Measurements from ENCODE around the gene PITHD1. TPM values are rescaled to one million over a fixed set of nuclear protein-coding genes. Genes with fewer than 3 reads are reported as not detected.
"Not testable (repeated sequence)": the region's sequence is repeated elsewhere in the genome, so short reads cannot be mapped to it uniquely, and the experiment has no call there.

The PITHD1 gene
- total and polyA plus RNA-seq, 9 donors, result 33.4 to 44.5 (median 38.7) TPM

DNA sequence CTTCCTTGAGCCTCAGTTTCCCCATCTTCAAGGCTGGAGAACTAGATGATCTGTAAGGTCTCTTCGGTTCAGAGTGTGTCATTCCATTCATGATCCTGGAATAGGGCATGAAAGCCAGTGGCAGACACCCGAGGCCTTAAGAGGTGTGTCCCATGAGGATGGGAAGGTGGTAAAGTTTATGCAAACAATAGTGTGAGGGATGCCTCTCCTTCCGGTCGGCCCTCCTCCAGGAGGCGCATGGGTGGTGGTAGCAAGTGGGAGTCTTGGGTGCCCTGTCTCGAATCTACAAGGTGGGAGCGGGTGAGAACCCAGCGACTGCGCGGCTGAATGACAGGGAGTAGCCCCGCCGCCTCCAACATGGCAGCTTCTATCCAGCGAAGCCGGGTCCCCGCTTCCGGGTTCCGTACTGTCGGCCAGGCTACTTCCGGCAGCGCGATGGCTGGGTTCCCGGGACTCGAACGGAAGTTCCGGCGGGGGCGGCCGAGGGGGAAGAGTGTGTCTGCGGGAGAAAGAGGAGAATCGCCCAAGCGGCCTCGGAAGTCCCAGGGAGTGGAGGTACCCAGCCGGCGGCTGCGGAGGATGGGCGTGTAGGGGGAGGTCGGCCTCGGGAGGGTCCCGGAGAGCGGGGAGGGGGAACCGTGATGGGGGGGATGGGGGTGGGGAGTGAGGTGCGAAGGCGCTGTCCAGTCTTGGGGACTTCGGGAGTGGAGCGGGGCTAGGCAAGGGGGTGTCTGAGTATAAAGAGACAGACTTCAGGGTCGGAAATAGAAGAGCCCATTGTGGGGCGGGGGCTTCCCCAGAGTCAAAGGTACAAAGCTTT lies 12.7 kb downstream of the PITHD1 start, which contains the start of gene LYPLA2:
LYPLA2 (plus strand) TSS at position 450 of the 820 bp plus-strand sequence. CDS start 1,538 bp downstream, outside the sequence.
- Histone ChIP-seq H3K36me3 (ENCODE audit: control insufficient read depth, insufficient read depth, low read length) (peaks cover 43% of the 10 kb centered on the region), H3K27me3 (ENCODE audit: control insufficient read depth, insufficient read depth, low read length) (no peaks in the 10 kb centered on the region), H3K27ac (ENCODE audit: low read length) (peak within 1 kb of the TSS; percentile 69), H3K4me1 (ENCODE audit: control insufficient read depth, insufficient read depth, low read length) (peaks cover 35% of the 10 kb centered on the region), H3K9me3 (replicated peaks; ENCODE audit: control insufficient read depth, low read depth, low read length) (no peaks in the 10 kb centered on the region), H3K4me3 (ENCODE audit: low read length) (peak within 1 kb of the TSS; percentile 74)
- DNase-seq, result peak; percentile 98
- WGBS (ENCODE audit: insufficient coverage), result under 1% methylated on average over 40 of the region's 47 CpGs

GRCh38 chr1:23791516-23792047 lies 13.4 kb downstream of the PITHD1 start:
- no peaks in the 10 kb centered on the region for H3K27me3 ChIP-seq (ENCODE audit: control insufficient read depth, insufficient read depth, low read length)
- peak overlapping the region; percentile 74 for H3K4me3 ChIP-seq (ENCODE audit: low read length)
- DNase-seq, result peak; percentile 41
- H3K4me1 ChIP-seq (ENCODE audit: control insufficient read depth, insufficient read depth, low read length), result peaks cover 36% of the 10 kb centered on the region
- H3K27ac ChIP-seq (ENCODE audit: low read length), result peak overlapping the region; percentile 48
- no peaks in the 10 kb centered on the region for H3K9me3 ChIP-seq (replicated peaks; ENCODE audit: control insufficient read depth, low read depth, low read length)
- WGBS (ENCODE audit: insufficient coverage), result 3% methylated on average over 13 of the region's 15 CpGs
- peaks cover 44% of the 10 kb centered on the region for H3K36me3 ChIP-seq (ENCODE audit: control insufficient read depth, insufficient read depth, low read length)

DNA sequence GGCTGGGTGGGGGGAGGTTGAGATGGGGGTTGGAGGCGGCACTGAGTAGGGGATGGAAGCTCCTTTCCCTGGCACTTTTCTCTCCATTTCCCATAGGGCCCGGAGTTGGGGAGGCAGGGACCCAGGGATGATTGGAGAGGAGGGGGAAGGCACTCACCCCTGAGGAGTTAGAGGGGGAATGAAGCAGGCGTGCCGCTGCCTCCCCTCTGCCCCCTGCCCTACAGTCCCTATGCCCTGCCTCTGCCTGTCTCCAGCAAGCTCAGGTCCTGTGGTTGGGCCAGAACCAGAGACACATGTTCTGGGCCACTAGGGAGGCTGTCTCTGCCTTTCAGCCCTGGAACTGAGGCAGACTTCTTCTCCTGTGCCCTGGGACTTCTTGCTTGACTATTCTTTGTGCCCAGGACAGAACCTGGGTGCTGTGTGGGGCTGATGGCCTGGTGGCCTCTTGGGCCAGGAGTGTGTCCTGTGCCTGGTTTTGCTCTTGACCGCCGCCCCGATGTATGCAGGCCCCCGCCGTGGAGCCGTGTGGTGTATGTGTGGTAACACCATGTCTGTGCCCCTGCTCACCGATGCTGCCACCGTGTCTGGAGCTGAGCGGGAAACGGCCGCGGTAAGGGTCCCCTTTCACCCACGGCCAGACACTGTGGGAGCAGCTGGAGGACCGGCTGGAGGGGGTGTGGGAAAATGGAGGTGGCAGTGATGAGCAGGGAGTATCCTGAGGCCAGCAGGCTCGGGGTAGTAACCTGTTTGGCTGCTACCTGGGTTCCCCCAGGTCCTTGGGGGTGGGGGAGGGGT lies 14.1 kb downstream of the PITHD1 start:
- no peak for DNase-seq
- Histone ChIP-seq H3K27ac (ENCODE audit: low read length) (no peak overlapping the region), H3K4me1 (ENCODE audit: control insufficient read depth, insufficient read depth, low read length) (peaks cover 36% of the 10 kb centered on the region), H3K27me3 (ENCODE audit: control insufficient read depth, insufficient read depth, low read length) (no peaks in the 10 kb centered on the region), H3K9me3 (replicated peaks; ENCODE audit: control insufficient read depth, low read depth, low read length) (no peaks in the 10 kb centered on the region), H3K4me3 (ENCODE audit: low read length) (peak overlapping the region; percentile 74), H3K36me3 (ENCODE audit: control insufficient read depth, insufficient read depth, low read length) (peaks cover 46% of the 10 kb centered on the region)
- WGBS (ENCODE audit: insufficient coverage), result 73% methylated on average over 10 of the region's 19 CpGs

- peaks cover 47% of the 10 kb centered on the region for H3K36me3 ChIP-seq (ENCODE audit: control insufficient read depth, insufficient read depth, low read length)
- no peak overlapping the region for H3K27ac ChIP-seq (ENCODE audit: low read length)
- H3K9me3 ChIP-seq (replicated peaks; ENCODE audit: control insufficient read depth, low read depth, low read length), result no peaks in the 10 kb centered on the region
- peaks cover 36% of the 10 kb centered on the region for H3K4me1 ChIP-seq (ENCODE audit: control insufficient read depth, insufficient read depth, low read length)
- no peaks in the 10 kb centered on the region for H3K27me3 ChIP-seq (ENCODE audit: control insufficient read depth, insufficient read depth, low read length)
- no peak overlapping the region for H3K4me3 ChIP-seq (ENCODE audit: low read length)
- DNase-seq, result peak; percentile 38
- WGBS (ENCODE audit: insufficient coverage), result 54% methylated on average over 6 of the region's 16 CpGs
Observed at GRCh38 chr1:23793018-23793781, 15.0 kb downstream of the PITHD1 start.

GRCh38 chr1:23793861-23794731 lies 15.9 kb downstream of the PITHD1 start:
- peaks cover 52% of the 10 kb centered on the region for H3K36me3 ChIP-seq (ENCODE audit: control insufficient read depth, insufficient read depth, low read length)
- no peaks in the 10 kb centered on the region for H3K9me3 ChIP-seq (replicated peaks; ENCODE audit: control insufficient read depth, low read depth, low read length)
- peaks cover 40% of the 10 kb centered on the region for H3K4me1 ChIP-seq (ENCODE audit: control insufficient read depth, insufficient read depth, low read length)
- H3K27ac ChIP-seq (ENCODE audit: low read length), result no peak overlapping the region
- no peak for DNase-seq
- WGBS (ENCODE audit: insufficient coverage), result 62% methylated on average over 13 of the region's 21 CpGs
- no peaks in the 10 kb centered on the region for H3K27me3 ChIP-seq (ENCODE audit: control insufficient read depth, insufficient read depth, low read length)
- no peak overlapping the region for H3K4me3 ChIP-seq (ENCODE audit: low read length)

DNA sequence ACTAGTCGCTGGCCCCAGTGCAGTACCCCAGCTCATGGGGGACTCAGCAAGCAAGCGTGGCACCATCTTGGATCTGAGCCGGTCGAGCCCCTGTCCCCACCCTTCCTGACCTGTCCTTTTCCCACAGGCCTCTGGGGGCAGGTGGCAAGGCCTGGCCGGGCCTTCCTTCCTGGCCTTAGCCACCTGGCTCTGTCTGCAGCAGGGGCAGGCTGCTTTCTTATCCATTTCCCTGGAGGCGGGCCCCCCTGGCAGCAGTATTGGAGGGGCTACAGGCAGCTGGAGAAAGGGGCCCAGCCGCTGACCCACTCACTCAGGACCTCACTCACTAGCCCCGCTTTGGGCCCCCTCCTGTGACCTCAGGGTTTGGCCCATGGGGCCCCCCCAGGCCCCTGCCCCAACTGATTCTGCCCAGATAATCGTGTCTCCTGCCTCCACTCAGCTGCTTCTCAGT lies 16.5 kb downstream of the PITHD1 start:
- WGBS (ENCODE audit: insufficient coverage), result 69% methylated on average over 4 of the region's 9 CpGs
- not testable (repeated sequence) for DNase-seq; H3K9me3 ChIP-seq (replicated peaks; ENCODE audit: control insufficient read depth, low read depth, low read length); H3K27ac ChIP-seq (ENCODE audit: low read length); H3K4me3 ChIP-seq (ENCODE audit: low read length); H3K27me3 ChIP-seq (ENCODE audit: control insufficient read depth, insufficient read depth, low read length)
- Histone ChIP-seq H3K4me1 (ENCODE audit: control insufficient read depth, insufficient read depth, low read length) (peaks cover 47% of the 10 kb centered on the region), H3K36me3 (ENCODE audit: control insufficient read depth, insufficient read depth, low read length) (peaks cover 52% of the 10 kb centered on the region)

DNA sequence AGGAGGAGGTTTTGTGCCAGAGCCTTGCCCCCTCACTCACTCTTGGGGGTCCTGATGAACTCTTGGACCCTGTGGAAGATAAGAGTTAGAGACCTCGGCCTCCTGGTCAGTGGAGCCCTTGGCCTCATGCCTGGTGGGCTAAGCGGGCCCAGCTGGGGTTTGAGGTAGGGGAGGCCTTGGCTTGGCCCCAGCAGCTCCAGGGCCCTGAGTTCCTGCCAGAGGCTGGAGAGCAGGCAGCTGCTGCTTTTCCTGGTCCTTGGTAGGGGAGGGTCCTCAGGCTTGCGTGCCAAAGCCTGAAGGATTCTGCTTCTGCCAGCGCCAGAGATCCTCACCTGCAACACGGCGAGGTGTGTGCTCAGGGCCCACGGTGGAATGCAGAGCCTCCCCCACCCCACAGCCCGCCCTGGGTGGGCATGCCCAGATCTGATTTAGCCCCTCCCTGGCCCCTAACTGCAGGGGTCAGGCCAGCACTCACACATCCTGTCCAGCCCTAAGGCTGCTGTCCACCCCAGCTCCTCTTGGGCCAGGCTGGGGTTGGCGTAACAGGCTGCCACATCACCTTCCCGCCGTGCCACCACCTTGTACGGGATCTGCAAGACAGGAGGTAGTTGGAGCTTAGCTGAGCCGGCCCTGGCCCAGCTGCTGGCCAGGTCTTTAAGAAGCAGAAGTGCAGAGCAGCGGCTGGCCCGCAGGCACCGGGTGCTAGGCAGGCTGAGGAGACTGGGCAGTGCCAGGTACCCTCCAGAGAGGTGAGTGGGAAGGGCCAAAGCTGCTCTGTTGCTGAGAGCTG lies 17.7 kb downstream of the PITHD1 start:
- Histone ChIP-seq H3K36me3 (ENCODE audit: control insufficient read depth, insufficient read depth, low read length) (peaks cover 52% of the 10 kb centered on the region), H3K27me3 (ENCODE audit: control insufficient read depth, insufficient read depth, low read length) (no peaks in the 10 kb centered on the region), H3K4me3 (ENCODE audit: low read length) (no peak overlapping the region), H3K27ac (ENCODE audit: low read length) (no peak overlapping the region), H3K9me3 (replicated peaks; ENCODE audit: control insufficient read depth, low read depth, low read length) (no peaks in the 10 kb centered on the region), H3K4me1 (ENCODE audit: control insufficient read depth, insufficient read depth, low read length) (peaks cover 43% of the 10 kb centered on the region)
- 75% methylated on average over 16 of the region's 16 CpGs for WGBS (ENCODE audit: insufficient coverage)
- no peak for DNase-seq

- Histone ChIP-seq H3K27ac (ENCODE audit: low read length) (no peak overlapping the region), H3K4me1 (ENCODE audit: control insufficient read depth, insufficient read depth, low read length) (peaks cover 48% of the 10 kb centered on the region), H3K4me3 (ENCODE audit: low read length) (no peak overlapping the region), H3K36me3 (ENCODE audit: control insufficient read depth, insufficient read depth, low read length) (peaks cover 52% of the 10 kb centered on the region), H3K9me3 (replicated peaks; ENCODE audit: control insufficient read depth, low read depth, low read length) (no peaks in the 10 kb centered on the region), H3K27me3 (ENCODE audit: control insufficient read depth, insufficient read depth, low read length) (no peaks in the 10 kb centered on the region)
- DNase-seq, result peak; percentile 18
- WGBS (ENCODE audit: insufficient coverage), result 72% methylated on average over 9 of the region's 17 CpGs
Observed at GRCh38 chr1:23796466-23797271, 18.5 kb downstream of the PITHD1 start.

Data from muscle of leg (tissue), 11 donors.